ENCODE results near the gene IGF2.

IGF2 gene

DNA sequence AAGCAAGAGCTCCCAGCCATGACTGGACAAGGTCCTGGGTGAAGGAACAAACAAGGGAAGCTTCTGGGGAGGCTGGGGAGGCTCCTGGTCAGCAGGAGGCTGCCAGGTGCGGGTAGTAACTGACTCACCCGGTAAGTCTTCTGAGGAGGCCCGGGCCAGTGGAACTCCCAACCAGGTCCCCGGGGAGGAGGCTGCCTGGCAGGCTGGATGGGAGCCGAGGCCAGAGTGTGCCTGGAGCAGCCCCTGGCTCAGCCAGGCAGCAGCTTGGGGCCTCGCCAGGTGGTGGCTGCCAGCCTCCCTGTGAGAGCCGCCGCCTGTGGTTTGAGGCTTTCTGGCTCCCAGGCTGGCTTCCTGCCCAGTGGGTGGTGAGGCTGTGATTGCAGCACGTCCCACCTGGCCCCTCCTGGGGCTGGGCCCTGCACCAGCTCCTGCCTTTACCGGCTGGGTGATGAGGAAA is 46.2 kb downstream of the IGF2 start:
- peak in 1 of 2 experiments; percentile 20 for DNase-seq (ENCODE audit: low read depth in 1 of 2, low spot score in 1 of 2)
- Histone ChIP-seq H3K27me3 (ENCODE audit: insufficient read depth, poor library complexity, severe bottlenecking) (peaks cover 19% of the 10 kb centered on the region), H3K27ac (replicated peaks) (no peak overlapping the region), H3K4me3 (replicated peaks; ENCODE audit: insufficient read depth, low read length) (no peak overlapping the region)
- 0 out of 2 replicates have a peak, but pooled peaks have one; percentile 36 for TF ChIP-seq POLR2AphosphoS5 (IDR thresholded peaks at IDR 0.05; ENCODE audit: low read depth)
- TF ChIP-seq, protein P1, sequence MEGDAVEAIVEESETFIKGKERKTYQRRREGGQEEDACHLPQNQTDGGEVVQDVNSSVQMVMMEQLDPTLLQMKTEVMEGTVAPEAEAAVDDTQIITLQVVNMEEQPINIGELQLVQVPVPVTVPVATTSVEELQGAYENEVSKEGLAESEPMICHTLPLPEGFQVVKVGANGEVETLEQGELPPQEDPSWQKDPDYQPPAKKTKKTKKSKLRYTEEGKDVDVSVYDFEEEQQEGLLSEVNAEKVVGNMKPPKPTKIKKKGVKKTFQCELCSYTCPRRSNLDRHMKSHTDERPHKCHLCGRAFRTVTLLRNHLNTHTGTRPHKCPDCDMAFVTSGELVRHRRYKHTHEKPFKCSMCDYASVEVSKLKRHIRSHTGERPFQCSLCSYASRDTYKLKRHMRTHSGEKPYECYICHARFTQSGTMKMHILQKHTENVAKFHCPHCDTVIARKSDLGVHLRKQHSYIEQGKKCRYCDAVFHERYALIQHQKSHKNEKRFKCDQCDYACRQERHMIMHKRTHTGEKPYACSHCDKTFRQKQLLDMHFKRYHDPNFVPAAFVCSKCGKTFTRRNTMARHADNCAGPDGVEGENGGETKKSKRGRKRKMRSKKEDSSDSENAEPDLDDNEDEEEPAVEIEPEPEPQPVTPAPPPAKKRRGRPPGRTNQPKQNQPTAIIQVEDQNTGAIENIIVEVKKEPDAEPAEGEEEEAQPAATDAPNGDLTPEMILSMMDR (IDR thresholded peaks at IDR 0.05; ENCODE audit: insufficient read depth, low read length): no peak

DNA sequence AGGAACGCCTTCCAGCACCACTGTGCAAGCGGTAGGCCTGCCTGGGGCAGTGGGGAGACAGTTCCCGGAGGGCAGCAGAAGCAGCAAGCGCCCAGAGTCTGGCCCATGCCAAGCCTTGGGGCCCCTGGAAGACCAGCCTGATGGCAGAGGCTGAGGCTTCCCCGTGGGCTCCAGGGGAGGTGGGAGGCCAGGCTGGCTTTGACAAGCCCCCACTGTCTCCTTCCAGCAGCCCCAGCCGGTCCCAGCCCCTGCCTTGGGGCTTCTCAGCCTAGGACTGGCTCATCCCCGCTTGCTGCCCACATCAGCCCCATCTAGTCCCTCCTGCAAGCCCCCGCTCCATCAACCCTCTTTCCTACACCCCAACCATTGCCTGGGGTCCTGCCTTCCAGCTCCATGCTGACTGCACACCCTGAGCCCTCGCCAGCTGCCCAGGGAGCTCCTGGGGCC is 46.7 kb downstream of the IGF2 start:
- Histone ChIP-seq H3K4me3 (replicated peaks; ENCODE audit: insufficient read depth, low read length) (no peak overlapping the region), H3K27me3 (ENCODE audit: insufficient read depth, poor library complexity, severe bottlenecking) (peaks cover 16% of the 10 kb centered on the region), H3K27ac (replicated peaks) (no peak overlapping the region)
- no peak for TF ChIP-seq REST (IDR thresholded peaks at IDR 0.05; ENCODE audit: insufficient replicate concordance, low read depth)
- TF ChIP-seq SPI1 (IDR thresholded peaks at IDR 0.05; ENCODE audit: borderline replicate concordance, low read depth): no peak
- no peak for DNase-seq (ENCODE audit: low read depth in 1 of 2, low spot score in 1 of 2)

DNA sequence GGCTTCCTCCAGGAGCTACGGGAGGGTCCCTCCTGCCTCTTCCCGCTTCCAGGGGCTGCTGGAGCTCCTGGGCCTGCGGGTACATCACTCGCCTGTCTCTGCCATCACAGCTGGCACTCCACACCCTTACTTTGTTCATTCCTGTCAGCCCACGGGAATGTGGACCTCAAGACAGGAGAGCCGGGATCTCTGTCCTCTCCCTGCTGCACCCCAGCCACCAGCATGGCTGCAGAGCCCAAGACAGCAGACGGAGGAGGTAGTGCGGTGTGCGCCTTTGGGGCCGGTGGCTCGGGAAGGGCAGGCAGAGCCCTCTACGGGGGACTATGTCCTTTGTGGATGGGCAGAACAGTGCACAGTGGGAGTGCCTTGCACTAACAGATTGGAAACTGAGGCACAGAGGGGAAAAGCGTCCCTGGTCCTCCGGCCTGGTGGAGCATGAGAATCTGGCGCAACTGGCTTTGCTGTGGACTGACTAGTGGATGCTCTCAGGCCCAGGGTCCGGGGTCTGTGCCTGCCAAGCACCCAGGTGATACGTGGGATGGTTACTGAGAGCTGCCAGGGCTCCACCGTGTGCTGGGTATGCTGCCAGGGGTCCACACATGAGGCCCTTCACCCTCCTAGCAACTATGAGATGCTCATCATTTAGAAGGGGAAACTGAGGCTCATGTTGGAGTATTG is 47.3 kb downstream of the IGF2 start:
- TF ChIP-seq, protein P1 (IDR thresholded peaks at IDR 0.05; ENCODE audit: insufficient read depth, low read length): no peak
- TF ChIP-seq GABPA (IDR thresholded peaks at IDR 0.05; ENCODE audit: low read depth) (no peak), POLR2AphosphoS5 (IDR thresholded peaks at IDR 0.05; ENCODE audit: low read depth) (no peak), REST (IDR thresholded peaks at IDR 0.05; ENCODE audit: insufficient replicate concordance, low read depth) (no peak), SPI1 (IDR thresholded peaks at IDR 0.05; ENCODE audit: borderline replicate concordance, low read depth) (no peak)

GRCh38 chr11:2091112-2091746 is 48.0 kb downstream of the IGF2 start:
- Histone ChIP-seq H3K27me3 (ENCODE audit: insufficient read depth, poor library complexity, severe bottlenecking) (peaks cover 3% of the 10 kb centered on the region), H3K4me3 (replicated peaks; ENCODE audit: insufficient read depth, low read length) (no peak overlapping the region), H3K27ac (replicated peaks) (no peak overlapping the region)
- TF ChIP-seq SPI1 (IDR thresholded peaks at IDR 0.05; ENCODE audit: borderline replicate concordance, low read depth): no peak
- TF ChIP-seq, protein P1 (IDR thresholded peaks at IDR 0.05; ENCODE audit: insufficient read depth, low read length): no peak
- no peak for TF ChIP-seq POLR2AphosphoS5 (IDR thresholded peaks at IDR 0.05; ENCODE audit: low read depth)
- no peak for DNase-seq (ENCODE audit: low read depth in 1 of 2, low spot score in 1 of 2)

More for the DNA sequence above, 47.3 kb downstream of the IGF2 start:
- Histone ChIP-seq H3K27ac (replicated peaks) (no peak overlapping the region), H3K27me3 (ENCODE audit: insufficient read depth, poor library complexity, severe bottlenecking) (peaks cover 10% of the 10 kb centered on the region), H3K4me3 (replicated peaks; ENCODE audit: insufficient read depth, low read length) (no peak overlapping the region)
- no peak for DNase-seq (ENCODE audit: low read depth in 1 of 2, low spot score in 1 of 2)

All from HL-60 (cell line).